ENCODE results near the gene KLF6. TPM values are rescaled to one million over a fixed set of nuclear protein-coding genes. Genes with fewer than 3 reads are reported as not detected.
A peak's percentile ranks its signal among the peaks of the same experiment; 100 is the strongest.

The KLF6 gene
- total RNA-seq, 1 donor from 2014 or later = 247 TPM

GRCh38 chr10:3762309-3762708, 22.7 kb downstream of the KLF6 start:
- Histone ChIP-seq H3K27me3 (no peaks in the 10 kb centered on the region), H3K4me1 (peaks cover 8% of the 10 kb centered on the region), H3K4me3 (no peak overlapping the region), H3K9me3 (no peaks in the 10 kb centered on the region), H3K27ac (no peak overlapping the region), H3K36me3 (no peaks in the 10 kb centered on the region)
- ATAC-seq = no peak
- intact Hi-C loops (cut with DNase I) = no loop called here
- no peak for DNase-seq
- TF ChIP-seq, protein P1, sequence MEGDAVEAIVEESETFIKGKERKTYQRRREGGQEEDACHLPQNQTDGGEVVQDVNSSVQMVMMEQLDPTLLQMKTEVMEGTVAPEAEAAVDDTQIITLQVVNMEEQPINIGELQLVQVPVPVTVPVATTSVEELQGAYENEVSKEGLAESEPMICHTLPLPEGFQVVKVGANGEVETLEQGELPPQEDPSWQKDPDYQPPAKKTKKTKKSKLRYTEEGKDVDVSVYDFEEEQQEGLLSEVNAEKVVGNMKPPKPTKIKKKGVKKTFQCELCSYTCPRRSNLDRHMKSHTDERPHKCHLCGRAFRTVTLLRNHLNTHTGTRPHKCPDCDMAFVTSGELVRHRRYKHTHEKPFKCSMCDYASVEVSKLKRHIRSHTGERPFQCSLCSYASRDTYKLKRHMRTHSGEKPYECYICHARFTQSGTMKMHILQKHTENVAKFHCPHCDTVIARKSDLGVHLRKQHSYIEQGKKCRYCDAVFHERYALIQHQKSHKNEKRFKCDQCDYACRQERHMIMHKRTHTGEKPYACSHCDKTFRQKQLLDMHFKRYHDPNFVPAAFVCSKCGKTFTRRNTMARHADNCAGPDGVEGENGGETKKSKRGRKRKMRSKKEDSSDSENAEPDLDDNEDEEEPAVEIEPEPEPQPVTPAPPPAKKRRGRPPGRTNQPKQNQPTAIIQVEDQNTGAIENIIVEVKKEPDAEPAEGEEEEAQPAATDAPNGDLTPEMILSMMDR (IDR thresholded peaks at IDR 0.05) = no peak

DNA sequence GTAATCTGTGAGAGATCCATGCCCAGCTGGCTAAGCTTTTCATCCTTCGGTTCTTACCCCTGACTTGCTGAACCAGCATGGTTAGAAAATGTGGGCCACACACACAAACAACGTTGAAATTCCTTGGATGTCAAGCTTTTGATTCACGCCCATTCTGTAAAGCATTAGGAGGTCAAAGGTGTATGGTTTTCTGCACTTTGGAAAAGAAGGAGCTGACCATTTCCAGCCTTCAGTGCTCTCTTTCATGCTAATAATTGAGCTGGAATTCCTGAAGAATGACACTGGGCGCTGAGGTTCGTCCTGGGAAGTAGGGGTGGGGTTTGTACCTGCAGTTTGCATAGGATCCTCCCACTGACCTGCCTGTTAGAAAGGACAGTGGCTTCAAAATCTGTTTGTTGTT, 23.1 kb downstream of the KLF6 start:
- no peak overlapping the region for H3K27ac ChIP-seq
- intact Hi-C loops (cut with DNase I) = no loop called here

DNA sequence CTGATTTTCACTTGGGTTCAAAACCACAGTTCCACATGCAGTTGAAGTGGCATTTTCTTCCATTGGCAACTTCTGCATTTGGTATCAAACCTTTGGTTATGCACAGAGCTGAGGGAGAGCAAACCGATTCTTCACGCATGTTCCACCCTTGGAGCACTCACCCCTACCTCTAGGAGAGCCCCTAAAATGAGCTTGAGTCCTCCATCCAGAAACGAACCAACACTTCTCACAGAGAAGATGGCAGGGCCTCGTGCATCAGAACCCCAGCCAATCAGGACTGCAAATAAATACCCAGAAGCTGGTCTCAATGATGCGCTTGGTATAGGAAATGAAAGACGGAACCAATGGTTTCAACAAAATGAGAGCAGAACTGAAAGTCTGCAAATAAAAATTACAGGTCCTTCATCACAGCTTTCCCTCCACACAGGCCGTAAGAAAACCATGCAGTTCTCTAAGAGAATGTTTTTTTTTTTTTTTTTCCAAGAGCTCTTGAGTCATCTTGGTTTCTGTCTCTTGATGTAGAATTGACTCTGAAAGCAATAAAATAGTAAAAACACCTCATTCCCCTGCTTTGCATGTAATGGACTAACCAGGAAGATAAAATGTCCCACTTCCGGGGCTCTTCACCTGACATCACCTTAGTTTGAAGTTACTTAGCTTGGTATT, 23.9 kb downstream of the KLF6 start:
- TF ChIP-seq, protein P1 (IDR thresholded peaks at IDR 0.05) = no peak
- ATAC-seq = peak; percentile 50

More for the DNA sequence above, 23.1 kb downstream of the KLF6 start:
- Histone ChIP-seq H3K36me3 (no peaks in the 10 kb centered on the region), H3K9me3 (no peaks in the 10 kb centered on the region), H3K4me1 (peaks cover 8% of the 10 kb centered on the region), H3K4me3 (no peak overlapping the region), H3K27me3 (no peaks in the 10 kb centered on the region)
- ATAC-seq (peak; percentile 50), DNase-seq (no peak)
- TF ChIP-seq, protein P1 (IDR thresholded peaks at IDR 0.05) = no peak

DNA sequence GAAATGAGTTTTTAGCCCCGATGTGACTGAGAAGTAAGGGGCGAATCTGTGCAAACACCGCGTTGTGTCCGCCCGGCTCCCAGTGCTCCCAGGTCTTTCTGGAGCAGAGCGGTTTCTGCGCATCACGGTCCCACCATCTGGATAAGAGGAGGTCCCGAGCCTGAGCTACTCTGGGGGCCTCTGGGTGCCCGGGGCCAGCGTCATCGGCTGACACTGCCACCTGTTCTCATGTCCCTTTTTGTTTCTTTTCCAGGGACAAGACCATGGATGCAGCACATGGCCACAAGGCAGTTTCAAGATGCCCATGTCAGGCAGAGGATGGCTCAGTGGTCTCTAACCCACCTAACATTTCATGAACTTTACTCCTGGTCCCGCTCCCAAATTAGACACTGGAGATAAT, 24.9 kb downstream of the KLF6 start:
- H3K4me1 ChIP-seq = peaks cover 15% of the 10 kb centered on the region
- TF ChIP-seq, protein P1 (IDR thresholded peaks at IDR 0.05) = no peak
- no peak overlapping the region for H3K27ac ChIP-seq
- DNase-seq (no peak), ATAC-seq (no peak)
- H3K36me3 ChIP-seq = no peaks in the 10 kb centered on the region
- H3K4me3 ChIP-seq = no peak overlapping the region
- no peaks in the 10 kb centered on the region for H3K27me3 ChIP-seq
- intact Hi-C loops (cut with DNase I) = no loop called here
- no peaks in the 10 kb centered on the region for H3K9me3 ChIP-seq

More for the DNA sequence above, 23.9 kb downstream of the KLF6 start:
- H3K4me1 ChIP-seq = peaks cover 8% of the 10 kb centered on the region
- intact Hi-C loops (cut with DNase I) = no loop called here
- no peaks in the 10 kb centered on the region for H3K36me3 ChIP-seq
- DNase-seq = no peak
- no peaks in the 10 kb centered on the region for H3K27me3 ChIP-seq
- H3K9me3 ChIP-seq = no peaks in the 10 kb centered on the region
- H3K4me3 ChIP-seq = no peak overlapping the region
- no peak overlapping the region for H3K27ac ChIP-seq

DNA sequence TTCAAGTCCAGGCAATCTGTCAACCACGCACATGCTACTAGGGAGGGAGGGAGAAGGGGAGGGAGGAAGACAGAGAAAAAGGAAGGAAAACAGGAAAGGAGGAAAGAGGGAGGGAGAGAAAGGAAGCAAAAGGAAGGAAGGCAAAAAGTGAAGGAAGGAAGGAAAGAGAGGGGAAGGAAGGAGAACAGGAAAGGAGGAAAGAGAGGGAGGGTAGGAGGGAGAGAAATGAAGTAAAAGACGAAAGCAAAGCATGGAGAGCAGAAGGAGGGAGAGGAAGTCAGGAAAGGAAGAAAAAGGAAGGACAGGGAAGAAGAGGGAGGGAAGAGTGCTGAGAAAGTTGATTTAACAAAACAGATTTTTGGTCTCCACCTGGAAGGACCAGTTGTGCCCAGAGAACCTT, 25.6 kb downstream of the KLF6 start:
- intact Hi-C loops (cut with DNase I) = no loop called here
- no peak overlapping the region for H3K27ac ChIP-seq
- H3K9me3 ChIP-seq = no peaks in the 10 kb centered on the region
- TF ChIP-seq, protein P1 (IDR thresholded peaks at IDR 0.05) = no peak
- peaks cover 19% of the 10 kb centered on the region for H3K4me1 ChIP-seq
- no peaks in the 10 kb centered on the region for H3K36me3 ChIP-seq
- DNase-seq = no peak
- ATAC-seq = no peak
- no peak overlapping the region for H3K4me3 ChIP-seq
- H3K27me3 ChIP-seq = no peaks in the 10 kb centered on the region
